Measurements from ENCODE around the gene TSHZ2.

DNA sequence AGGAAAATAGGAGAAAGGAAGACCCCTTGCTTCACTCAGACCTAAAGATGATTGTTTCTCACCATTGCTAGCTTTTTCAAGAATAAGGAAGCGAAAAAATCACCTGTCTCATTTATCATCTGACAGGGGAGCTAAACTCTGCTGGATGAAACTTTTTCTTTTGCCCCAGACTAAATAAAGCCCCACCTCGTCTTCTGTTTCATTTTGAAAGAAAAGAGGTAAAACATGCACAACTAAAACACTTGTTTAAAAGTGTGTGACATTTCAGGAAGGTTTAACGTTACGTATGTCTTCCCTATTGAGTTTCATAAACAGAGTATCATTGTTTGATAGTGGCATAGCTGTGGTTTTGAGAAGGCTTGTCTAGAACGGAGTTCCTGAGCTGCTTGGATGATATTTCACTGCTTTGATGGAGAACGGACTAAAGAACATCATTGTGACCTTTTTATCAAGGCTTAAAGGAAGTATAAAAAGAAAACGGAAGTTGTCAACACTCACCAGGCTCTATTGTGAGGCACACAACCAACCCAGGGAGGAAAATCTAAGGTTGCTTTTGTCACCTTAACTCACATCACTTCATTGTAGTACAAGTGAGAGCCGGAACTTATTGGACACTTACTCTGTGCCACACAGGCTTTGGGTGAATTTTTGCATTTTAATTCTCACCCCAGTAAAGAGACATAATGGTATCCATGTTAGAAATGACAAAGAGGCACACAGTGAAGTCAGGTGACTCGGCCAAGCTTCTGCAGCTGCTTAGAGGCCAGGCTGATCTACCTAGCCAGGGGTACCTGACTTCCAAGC, 29.5 kb downstream of the TSHZ2 start:
- TF ChIP-seq GATA2 (IDR thresholded peaks at IDR 0.05; ENCODE audit: low read depth, low read length) (no peak), GATA3 (IDR thresholded peaks at IDR 0.05; ENCODE audit: low read depth, low read length) (no peak)
